RPMI8226 (cell line): ENCODE data around the gene MYO5A.
"Not testable (repeated sequence)": the region's sequence is repeated elsewhere in the genome, so short reads cannot be mapped to it uniquely, and the experiment has no call there.

Experiments
- DNase-seq: peaks from one replicate; pipeline ENCODE4 v3.0.0-alpha.2; 2015

MYO5A gene

GRCh38 chr15:52459701-52460100, 69.0 kb downstream of the MYO5A start:
- DNase-seq: not testable (repeated sequence)

GRCh38 chr15:52459265-52459664, 69.4 kb downstream of the MYO5A start:
- DNase-seq: not testable (repeated sequence)

DNA sequence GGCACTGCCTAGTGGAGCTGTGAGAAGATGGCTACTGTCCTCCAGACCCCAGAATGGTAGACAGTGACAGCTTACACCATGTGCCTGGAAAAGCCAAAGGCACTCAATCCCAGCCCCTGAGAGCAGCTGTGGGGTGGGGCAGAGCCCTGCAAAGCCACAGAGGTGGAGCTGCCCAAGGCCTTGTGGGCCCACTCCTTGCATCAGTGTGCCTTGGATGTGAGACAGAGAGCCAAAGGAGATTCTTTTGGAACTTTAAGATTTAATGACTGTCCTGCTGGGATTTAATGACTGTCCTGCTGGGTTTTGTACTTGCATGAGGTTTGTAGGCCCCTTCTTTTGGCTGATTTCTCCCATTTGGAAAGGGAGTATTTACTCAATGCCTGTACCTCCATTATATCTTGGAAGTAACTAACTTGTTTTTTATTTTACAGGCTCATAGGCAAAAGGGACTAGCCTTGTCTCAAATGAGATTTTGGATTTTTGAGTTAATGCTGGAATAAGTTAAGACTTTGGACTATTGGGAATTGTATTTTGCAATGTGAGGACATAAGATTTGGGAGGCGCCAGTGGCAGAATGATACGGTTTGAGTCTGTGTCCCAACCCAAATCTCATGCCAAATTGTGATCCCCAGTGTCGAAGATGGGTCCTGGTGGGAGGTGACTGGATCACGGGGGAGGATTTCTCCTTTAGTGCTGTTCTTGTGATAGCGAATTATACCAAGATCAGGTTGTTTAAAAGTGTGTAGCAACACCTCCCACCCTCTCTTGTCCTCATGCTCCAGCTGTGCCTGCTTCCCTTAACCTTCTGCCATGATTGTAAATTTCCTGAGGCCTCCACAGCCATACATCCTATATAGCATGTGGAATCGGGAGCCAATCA, 80.4 kb downstream of the MYO5A start:
- DNase-seq: no peak

GRCh38 chr15:52445954-52446353, 82.7 kb downstream of the MYO5A start:
- DNase-seq: no peak

- no peak for DNase-seq
Measured at GRCh38 chr15:52445553-52445952, 83.1 kb downstream of the MYO5A start.

GRCh38 chr15:52443205-52443604, 85.5 kb downstream of the MYO5A start:
- not testable (repeated sequence) for DNase-seq

DNA sequence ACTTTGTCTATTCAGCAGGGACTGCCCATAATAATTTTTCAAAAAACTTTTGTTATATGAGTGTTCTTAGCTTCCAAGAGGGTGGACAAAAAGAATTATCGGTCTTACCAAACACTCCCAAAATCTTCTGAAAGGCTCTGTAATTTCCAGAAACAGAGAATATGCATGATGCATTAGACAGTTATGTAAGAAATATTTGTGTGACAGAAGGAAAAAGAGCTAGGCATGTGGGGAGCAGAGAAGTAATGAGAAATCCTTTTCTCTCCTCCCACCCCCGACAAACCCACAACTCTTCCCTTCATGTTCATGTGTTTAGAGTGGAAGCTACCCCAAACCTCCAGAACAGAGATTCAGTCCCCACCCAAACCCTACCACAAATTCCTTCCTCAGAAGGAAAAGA, 86.8 kb downstream of the MYO5A start:
- no peak for DNase-seq

DNA sequence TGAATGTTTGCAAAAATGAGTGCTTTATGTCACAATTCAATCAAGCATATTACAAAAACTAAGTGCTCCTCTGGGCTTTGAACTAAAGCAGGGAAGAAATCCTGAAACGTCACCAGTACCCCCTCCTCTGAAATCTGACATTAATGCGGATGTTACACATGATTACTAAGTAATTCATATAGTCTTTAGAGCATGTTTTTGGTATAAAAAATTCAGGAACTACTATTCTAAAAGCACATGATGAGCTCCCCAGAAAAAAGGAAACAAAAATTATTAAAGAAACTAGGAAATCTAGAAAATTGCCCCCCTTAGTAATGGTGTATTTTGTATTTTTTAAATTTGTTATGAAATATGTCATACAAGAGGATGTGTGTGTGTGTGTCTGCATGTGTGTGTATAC, 87.7 kb downstream of the MYO5A start:
- DNase-seq: no peak

DNA sequence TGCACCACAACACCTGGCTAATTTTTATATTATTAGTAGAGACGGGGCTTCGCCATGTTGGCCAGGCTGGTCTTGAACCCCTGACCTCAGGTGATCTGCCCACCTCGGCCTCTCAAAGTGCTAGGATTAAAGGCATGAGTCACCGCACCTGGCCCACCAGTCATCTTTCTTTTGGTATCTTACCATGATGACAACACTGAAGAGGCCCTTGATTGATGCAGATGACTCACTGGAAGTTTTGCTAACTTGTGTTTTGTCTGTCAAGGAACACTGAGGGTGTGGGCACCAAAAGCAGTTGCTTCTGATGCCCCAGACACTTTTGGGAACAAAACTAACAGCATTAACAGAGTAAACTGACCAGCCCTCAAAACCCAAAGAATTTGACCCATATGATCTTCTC, 88.3 kb downstream of the MYO5A start:
- no peak for DNase-seq

GRCh38 chr15:52439470-52439869, 89.2 kb downstream of the MYO5A start:
- DNase-seq: no peak

- DNase-seq: not testable (repeated sequence)
Measured at GRCh38 chr15:52439042-52439441, 89.6 kb downstream of the MYO5A start.

GRCh38 chr15:52438047-52438446, 90.6 kb downstream of the MYO5A start:
- DNase-seq: no peak

GRCh38 chr15:52437646-52438045, 91.0 kb downstream of the MYO5A start:
- no peak for DNase-seq

DNA sequence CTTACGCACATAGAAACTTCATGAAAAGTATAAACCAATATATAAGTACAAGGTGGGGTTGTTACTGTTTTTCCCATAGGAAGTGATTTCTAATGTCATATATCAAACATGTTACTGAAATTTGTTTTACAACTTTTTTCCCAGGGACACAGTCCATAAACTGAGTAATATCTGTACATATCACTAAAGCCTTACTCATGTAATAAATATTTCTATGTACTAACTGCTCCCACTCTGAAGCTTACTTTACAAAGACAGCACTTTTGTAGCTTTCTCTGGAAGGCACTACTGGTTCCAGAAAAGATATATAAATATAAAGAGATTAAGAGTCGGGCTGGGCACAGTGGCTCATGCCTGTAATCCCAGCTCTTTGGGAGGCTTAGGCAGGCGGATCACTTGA, 91.7 kb downstream of the MYO5A start:
- DNase-seq: no peak

GRCh38 chr15:52434885-52435284, 93.8 kb downstream of the MYO5A start:
- DNase-seq: no peak

- no peak for DNase-seq
Measured at GRCh38 chr15:52428297-52428696, 100.4 kb downstream of the MYO5A start.

DNA sequence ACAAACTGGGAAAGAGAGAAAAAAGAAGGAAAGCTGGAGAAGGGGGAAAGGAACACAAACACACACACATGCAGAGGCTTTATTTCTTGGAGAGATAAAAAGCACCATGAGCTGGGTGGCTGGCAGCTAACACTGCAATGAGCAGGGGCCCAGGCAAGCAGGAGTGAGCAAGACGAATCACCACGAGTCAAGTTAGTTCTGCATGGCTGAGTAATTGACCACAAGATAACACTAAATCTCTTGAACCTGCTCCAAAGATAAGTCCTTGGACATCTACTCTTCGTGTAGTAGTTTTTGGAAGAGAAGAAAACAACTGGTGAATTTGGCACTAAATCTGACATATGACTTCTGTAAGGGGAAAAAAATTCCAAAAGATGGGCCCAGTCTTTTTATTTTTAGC, 100.9 kb downstream of the MYO5A start:
- DNase-seq: no peak

- no peak for DNase-seq
Measured at GRCh38 chr15:52424856-52425431, 103.7 kb downstream of the MYO5A start.

GRCh38 chr15:52423852-52424251, 104.8 kb downstream of the MYO5A start:
- DNase-seq: no peak

DNA sequence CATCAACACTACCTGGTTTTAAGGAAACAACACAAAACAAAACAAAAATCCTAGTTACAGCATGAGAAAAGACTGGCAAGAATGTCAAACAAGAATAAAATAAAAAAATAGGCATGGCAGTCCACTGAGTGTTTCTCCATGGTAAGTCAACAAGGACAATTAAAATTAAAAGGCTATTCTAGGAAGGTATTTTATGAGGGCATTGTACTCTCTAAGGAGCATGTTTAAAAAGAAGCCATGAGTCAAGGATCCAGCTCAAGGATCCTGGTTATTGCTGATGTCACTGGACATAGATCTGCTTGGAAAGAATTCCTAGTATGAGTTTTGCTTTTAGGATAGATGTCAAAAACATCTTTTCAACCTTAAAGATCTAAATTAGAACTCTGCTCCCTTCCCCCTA, 106.7 kb downstream of the MYO5A start:
- no peak for DNase-seq

- DNase-seq: no peak
Measured at GRCh38 chr15:52421029-52421428, 107.7 kb downstream of the MYO5A start.

GRCh38 chr15:52419494-52419893, 109.2 kb downstream of the MYO5A start:
- no peak for DNase-seq

GRCh38 chr15:52417957-52418356, 110.7 kb downstream of the MYO5A start:
- DNase-seq: no peak

GRCh38 chr15:52417521-52417920, 111.2 kb downstream of the MYO5A start:
- no peak for DNase-seq

DNA sequence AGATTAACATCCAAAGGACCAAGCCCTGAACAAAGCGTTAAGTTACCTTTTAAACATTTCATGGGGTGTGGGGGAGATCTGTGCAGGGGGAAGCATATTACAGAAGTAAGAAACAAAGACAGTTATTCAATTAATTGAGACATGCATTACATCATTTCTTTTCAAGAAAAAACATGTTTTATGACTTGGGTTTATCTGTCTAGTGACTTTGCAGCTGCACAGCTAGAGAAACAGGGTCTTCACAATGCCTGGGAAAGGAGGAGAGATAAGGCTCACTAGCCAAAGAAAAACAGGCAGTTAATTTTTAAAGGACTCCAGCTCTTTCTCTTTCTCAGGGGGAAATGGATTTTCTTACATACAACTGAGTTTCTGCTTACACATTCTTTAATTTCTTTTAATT, 112.1 kb downstream of the MYO5A start:
- DNase-seq: not testable (repeated sequence)
